Fibroblast of lung (primary cell): ENCODE data around the gene REPS1. TPM values are rescaled to one million over a fixed set of nuclear protein-coding genes. Genes with fewer than 3 reads are reported as not detected.
A peak's percentile ranks its signal among the peaks of the same experiment; 100 is the strongest.

Source experiments
- DNase-seq, 2 donors: peaks; one replicate each; pipeline versions ENCODE4 v3.0.0 to v3.0.0-alpha.2; 2010; ENCODE audit warnings: low read depth in 2 of 2
- H2AFZ ChIP-seq: 2 replicates; pipeline ENCODE4 v1.5.1; 2012; ENCODE audit warnings: low read length, control low read depth, inconsistent platforms
- H3K27ac ChIP-seq: 2 replicates; pipeline ENCODE4 v1.5.1; 2011; ENCODE audit warnings: low read length, control low read depth; ENCODE audit not compliant: insufficient read depth
- H3K27me3 ChIP-seq: 2 replicates; pipeline ENCODE4 v1.5.1; 2011; ENCODE audit warnings: mild to moderate bottlenecking, low read length; ENCODE audit not compliant: control insufficient read depth, insufficient read depth
- H3K36me3 ChIP-seq: 2 replicates; pipeline ENCODE4 v1.5.1; 2011; ENCODE audit warnings: low read length; ENCODE audit not compliant: control insufficient read depth, insufficient read depth
- H3K4me1 ChIP-seq: 2 replicates; pipeline ENCODE4 v1.5.1; 2011; ENCODE audit warnings: low read length; ENCODE audit not compliant: control insufficient read depth, insufficient read depth; ENCODE audit errors: extremely low read depth
- H3K4me2 ChIP-seq: 2 replicates; pipeline ENCODE4 v1.5.1; 2011; ENCODE audit warnings: low read length, control low read depth; ENCODE audit not compliant: insufficient read depth; ENCODE audit errors: extremely low read depth
- H3K4me3 ChIP-seq, 4 experiments: fragments of 200-600 bp in 1 of 4; sonication (generic) in 1 of 4; replicated peaks in 1 of 4; 2 replicates each; pipeline ENCODE4 v1.5.1; 2011 to 2016; ENCODE audit warnings: low read length in 4 of 4, low read depth in 3 of 4, mild to moderate bottlenecking in 3 of 4, control low read depth in 2 of 4, inconsistent platforms in 1 of 4, mixed read lengths in 1 of 4; ENCODE audit not compliant: insufficient read depth in 1 of 4; ENCODE audit errors: control extremely low read depth in 1 of 4
- H3K79me2 ChIP-seq: 2 replicates; pipeline ENCODE4 v1.5.1; 2012; ENCODE audit warnings: mild to moderate bottlenecking, low read length, inconsistent platforms; ENCODE audit not compliant: control insufficient read depth, insufficient read depth
- H3K9ac ChIP-seq: 2 replicates; pipeline ENCODE4 v1.5.1; 2011; ENCODE audit warnings: mild to moderate bottlenecking, low read length, control low read depth; ENCODE audit not compliant: insufficient read depth
- H3K9me3 ChIP-seq: 2 replicates; pipeline ENCODE4 v1.5.1; 2012; ENCODE audit warnings: low read depth, low read length; ENCODE audit not compliant: control insufficient read depth, insufficient read depth
- H4K20me1 ChIP-seq: 2 replicates; pipeline ENCODE4 v1.5.1; 2011; ENCODE audit warnings: low read length; ENCODE audit not compliant: control insufficient read depth, insufficient read depth; ENCODE audit errors: extremely low read depth
- CTCF ChIP-seq, 2 donors: IDR thresholded peaks in 1 of 2; conservative IDR thresholded peaks in 1 of 2; 1 replicate in 1 of 2; 2 replicates in 1 of 2; pipeline ENCODE4 v1.5.1; 2011 to 2012; ENCODE audit warnings: low read length in 2 of 2, control low read depth in 1 of 2, inconsistent platforms in 1 of 2, low read depth in 1 of 2, mild to moderate bottlenecking in 1 of 2
- EZH2 ChIP-seq: IDR thresholded peaks from 2 replicates; pipeline ENCODE4 v1.5.1; 2012; ENCODE audit warnings: low read length, control low read depth, mild to moderate bottlenecking; ENCODE audit errors: missing control alignments
- polyA minus RNA-seq: library from RNA; depleted of rRNA, polyadenylated mRNA; stranded (reverse); fragments of >200 nt; gene quantifications from 2 replicates; pipeline ENCODE4 v1.2.3, GENCODE V29; 2011; ENCODE audit warnings: low replicate concordance
- polyA plus RNA-seq, 2 donors: library from polyadenylated mRNA; depleted of rRNA in 1 of 2; stranded (reverse) in 1 of 2; unstranded in 1 of 2; fragments of >200 nt; gene quantifications; 2 replicates each; pipeline ENCODE4 v1.2.1, GENCODE V29; 2011 to 2012; ENCODE audit warnings: missing spikeins in 1 of 2
- total RNA-seq: library from RNA; depleted of rRNA; stranded (reverse); fragments of >200 nt; gene quantifications from 2 replicates; pipeline ENCODE4 v1.2.1, GENCODE V29; 2014

REPS1 gene, protein sequence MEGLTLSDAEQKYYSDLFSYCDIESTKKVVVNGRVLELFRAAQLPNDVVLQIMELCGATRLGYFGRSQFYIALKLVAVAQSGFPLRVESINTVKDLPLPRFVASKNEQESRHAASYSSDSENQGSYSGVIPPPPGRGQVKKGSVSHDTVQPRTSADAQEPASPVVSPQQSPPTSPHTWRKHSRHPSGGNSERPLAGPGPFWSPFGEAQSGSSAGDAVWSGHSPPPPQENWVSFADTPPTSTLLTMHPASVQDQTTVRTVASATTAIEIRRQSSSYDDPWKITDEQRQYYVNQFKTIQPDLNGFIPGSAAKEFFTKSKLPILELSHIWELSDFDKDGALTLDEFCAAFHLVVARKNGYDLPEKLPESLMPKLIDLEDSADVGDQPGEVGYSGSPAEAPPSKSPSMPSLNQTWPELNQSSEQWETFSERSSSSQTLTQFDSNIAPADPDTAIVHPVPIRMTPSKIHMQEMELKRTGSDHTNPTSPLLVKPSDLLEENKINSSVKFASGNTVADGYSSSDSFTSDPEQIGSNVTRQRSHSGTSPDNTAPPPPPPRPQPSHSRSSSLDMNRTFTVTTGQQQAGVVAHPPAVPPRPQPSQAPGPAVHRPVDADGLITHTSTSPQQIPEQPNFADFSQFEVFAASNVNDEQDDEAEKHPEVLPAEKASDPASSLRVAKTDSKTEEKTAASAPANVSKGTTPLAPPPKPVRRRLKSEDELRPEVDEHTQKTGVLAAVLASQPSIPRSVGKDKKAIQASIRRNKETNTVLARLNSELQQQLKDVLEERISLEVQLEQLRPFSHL
- total RNA-seq = 21.3 and 28.2 TPM in 2 replicates
- 27.8 and 33.1 TPM in 2 replicates for polyA plus RNA-seq
- polyA plus RNA-seq (2012) = 17.0 and 20.1 TPM in 2 replicates
- 6.3 and 15.6 TPM in 2 replicates for polyA minus RNA-seq

DNA sequence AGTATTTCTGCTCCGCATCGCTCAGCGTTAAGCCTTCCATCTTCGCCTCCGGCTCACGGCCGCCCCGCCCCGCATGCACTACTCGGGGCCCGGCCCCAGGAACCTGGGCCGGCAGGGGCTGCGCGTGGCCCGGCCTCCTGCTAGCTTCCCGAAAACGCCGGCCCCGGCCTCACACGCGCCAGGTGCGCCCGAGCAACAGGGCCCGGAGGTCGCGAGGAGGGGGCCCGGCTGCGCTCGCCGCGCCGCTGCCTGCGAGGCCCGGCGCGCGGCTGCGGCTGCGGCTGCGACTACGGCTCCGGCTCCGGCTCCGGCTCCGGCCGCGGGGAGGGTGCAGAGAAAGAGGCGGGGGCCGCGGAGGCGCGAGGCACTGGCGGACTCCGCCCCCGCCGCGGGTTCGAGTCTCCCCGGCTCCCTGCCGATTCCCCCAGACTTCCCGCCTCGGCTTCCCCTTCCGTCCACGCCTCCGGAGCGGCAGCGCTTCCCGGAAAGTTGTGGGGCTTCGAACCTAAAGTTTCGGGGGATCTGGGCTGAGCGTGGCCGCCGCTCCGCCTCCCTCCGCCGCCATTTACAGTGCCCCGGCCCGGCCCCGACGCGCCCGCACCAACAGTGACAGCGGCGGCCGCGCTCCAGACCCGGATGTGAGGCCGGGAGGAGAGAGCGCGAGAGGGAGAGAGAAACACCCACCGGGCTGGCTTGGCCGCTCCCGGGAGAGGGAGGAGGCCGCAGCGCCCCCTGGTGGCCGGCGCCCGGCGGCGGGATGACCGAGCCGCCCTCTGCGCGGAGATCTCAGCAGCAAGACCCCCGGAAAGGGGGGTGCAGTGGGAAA is at the start of gene REPS1:
Gene REPS1 (minus strand): TSS at position 611 of the 826 bp plus-strand sequence. CDS start 571 bp downstream, at position 40.
- Histone ChIP-seq H3K4me1 (peaks cover 5% of the 10 kb centered on the region), H3K9ac (peak within 1 kb of the TSS; percentile 99), H2AFZ (peak within 1 kb of the TSS; percentile 95), H3K36me3 (no peaks in the 10 kb centered on the region), H3K9me3 (no peaks in the 10 kb centered on the region), H3K27ac (peak within 1 kb of the TSS; percentile 88), H3K79me2 (peaks cover 38% of the 10 kb centered on the region), H3K27me3 (no peaks in the 10 kb centered on the region), H3K4me2 (peak within 1 kb of the TSS; percentile 90), H3K4me3 (peak within 1 kb of the TSS; percentile 83 to 93 (median 84)), H4K20me1 (no peaks in the 10 kb centered on the region)
- TF ChIP-seq EZH2 (no peak), CTCF (conservative IDR thresholded peaks at IDR 0.05 in 1 of 2, IDR thresholded peaks at IDR 0.05 in 1 of 2; ENCODE audit: low read depth in 1 of 2, low read length in 2 of 2) (peak; percentile 61 to 69)
- DNase-seq = peak; percentile 83 to 87

DNA sequence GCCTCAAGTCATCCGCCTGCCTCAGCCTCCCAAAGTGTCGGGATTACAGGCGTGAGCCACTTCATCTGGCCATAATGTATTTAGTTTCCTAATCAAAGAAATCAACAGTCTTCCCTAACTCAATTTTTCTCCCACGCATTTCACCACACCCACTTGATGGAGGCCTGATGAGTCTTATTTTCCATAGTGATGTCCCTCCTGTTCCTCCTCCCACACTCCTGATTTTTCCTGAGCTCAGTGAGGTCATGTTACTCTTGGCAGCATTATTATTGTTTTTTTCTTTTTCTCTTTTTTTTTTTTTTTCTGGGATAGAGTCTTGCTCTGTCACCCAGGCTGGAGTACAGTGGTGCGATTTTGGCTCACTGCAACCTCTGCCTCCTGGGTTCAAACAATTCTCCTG is 49.4 kb upstream of the REPS1 start:
- H3K27ac ChIP-seq = no peak overlapping the region
- no peak overlapping the region for H3K9ac ChIP-seq
- no peaks in the 10 kb centered on the region for H3K79me2 ChIP-seq
- H3K4me1 ChIP-seq = no peaks in the 10 kb centered on the region
- H2AFZ ChIP-seq = no peak overlapping the region
- no peak overlapping the region for H3K4me2 ChIP-seq
- no peaks in the 10 kb centered on the region for H3K27me3 ChIP-seq
- no peaks in the 10 kb centered on the region for H3K36me3 ChIP-seq
- no peaks in the 10 kb centered on the region for H4K20me1 ChIP-seq
- TF ChIP-seq CTCF (conservative IDR thresholded peaks at IDR 0.05 in 1 of 2, IDR thresholded peaks at IDR 0.05 in 1 of 2; ENCODE audit: low read depth in 1 of 2, low read length in 2 of 2) (no peak), EZH2 (no peak)
- no peaks in the 10 kb centered on the region for H3K9me3 ChIP-seq
- peak; percentile 49 to 89 for DNase-seq
- no peak overlapping the region for H3K4me3 ChIP-seq
